Bladder microvascular endothelial cell (primary cell): ENCODE data around the gene EFHD1. TPM values are rescaled to one million over a fixed set of nuclear protein-coding genes. Genes with fewer than 3 reads are reported as not detected.

ENCODE experiments used
- total RNA-seq: library from RNA; depleted of rRNA; stranded (reverse); fragments of >200 nt; gene quantifications from 2 replicates; pipeline ENCODE4 v1.2.3, GENCODE V29; 2014

EFHD1 gene
- 0.06 and 0.16 TPM in 2 replicates for total RNA-seq

GRCh38 chr2:232633413-232634205 lies at the start of gene EFHD1:
EFHD1 (plus strand) TSS chr2:232633604; CDS start chr2:232633705, 101 bp downstream.

GRCh38 chr2:232697059-232697806 lies 63.8 kb downstream of the EFHD1 start, which contains the start of gene GIGYF2:
GIGYF2 (plus strand) TSS chr2:232697331; CDS start chr2:232735198, 37,867 bp downstream.

Other genes starting within 250 kb of the EFHD1 start
- not detected in 2 replicates for gene ALPG, start 226.8 kb upstream of the EFHD1 start, total RNA-seq
- not detected in 2 replicates for gene ALPI, start 177.5 kb upstream of the EFHD1 start, total RNA-seq
- gene ECEL1, start 145.8 kb upstream of the EFHD1 start, total RNA-seq: not detected in 2 replicates
- gene PRSS56, start 113.2 kb upstream of the EFHD1 start, total RNA-seq: not detected in 2 replicates
- not detected in 2 replicates for gene CHRND, start 107.4 kb upstream of the EFHD1 start, total RNA-seq
- not detected in 2 replicates for gene CHRNG, start 93.9 kb upstream of the EFHD1 start, total RNA-seq
- 0.97 and 2.4 TPM in 2 replicates for gene TIGD1, start 83.0 kb upstream of the EFHD1 start, total RNA-seq
- gene EIF4E2, start 82.9 kb upstream of the EFHD1 start, total RNA-seq: 103 TPM in 2 replicates
- 28.8 and 75.6 TPM in 2 replicates for gene GIGYF2, start 63.7 kb downstream of the EFHD1 start, total RNA-seq
- gene KCNJ13, start 143.0 kb downstream of the EFHD1 start, total RNA-seq: not detected in 2 replicates
- gene SNORC, start 236.7 kb downstream of the EFHD1 start, total RNA-seq: under 0.01 and 0.63 TPM in 2 replicates